Pons (tissue), 1 donor: Measurements from ENCODE around the gene CCDC88C.

ENCODE experiments used
- DNase-seq: peaks from one replicate; pipeline ENCODE4 v3.0.0-alpha.2; 2016; ENCODE audit warnings: low spot score

CCDC88C gene

DNA sequence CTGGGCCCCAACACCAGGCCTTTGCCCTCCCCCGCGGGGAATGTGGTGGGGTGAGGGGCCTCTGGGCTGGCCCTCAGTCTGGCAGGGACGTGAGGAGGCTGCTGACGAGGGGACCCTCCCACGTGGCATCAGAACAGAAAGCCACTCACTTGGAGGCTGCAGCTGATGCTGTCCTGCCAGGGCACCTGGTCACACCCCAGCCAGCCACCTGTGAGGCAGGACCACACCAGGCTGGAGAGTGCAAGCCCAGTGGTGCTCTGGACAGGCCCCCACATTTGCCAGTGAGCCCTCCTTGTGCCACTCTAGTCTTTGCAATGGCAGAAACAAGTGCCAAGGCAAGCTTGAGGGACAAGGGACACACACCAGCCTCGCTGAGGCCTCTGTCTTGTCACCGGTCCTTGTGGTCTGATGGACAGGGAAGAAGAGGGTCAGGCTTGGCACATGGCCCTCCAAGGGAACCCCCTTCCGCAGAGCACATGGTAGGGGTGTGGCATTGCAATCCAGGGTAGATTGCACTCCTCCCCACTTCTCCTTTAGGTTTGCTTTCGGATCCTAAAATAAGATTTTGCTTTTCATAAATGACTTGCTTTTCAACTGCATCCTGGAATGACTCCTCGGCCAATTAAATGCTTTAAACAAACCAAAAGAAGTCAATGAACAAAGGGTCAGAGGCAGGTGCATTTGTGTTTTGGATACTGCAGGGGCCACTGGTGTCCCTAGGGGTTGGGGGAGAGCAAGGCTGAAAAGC is 53.7 kb downstream of the CCDC88C start:
- DNase-seq = peak; percentile 22

DNA sequence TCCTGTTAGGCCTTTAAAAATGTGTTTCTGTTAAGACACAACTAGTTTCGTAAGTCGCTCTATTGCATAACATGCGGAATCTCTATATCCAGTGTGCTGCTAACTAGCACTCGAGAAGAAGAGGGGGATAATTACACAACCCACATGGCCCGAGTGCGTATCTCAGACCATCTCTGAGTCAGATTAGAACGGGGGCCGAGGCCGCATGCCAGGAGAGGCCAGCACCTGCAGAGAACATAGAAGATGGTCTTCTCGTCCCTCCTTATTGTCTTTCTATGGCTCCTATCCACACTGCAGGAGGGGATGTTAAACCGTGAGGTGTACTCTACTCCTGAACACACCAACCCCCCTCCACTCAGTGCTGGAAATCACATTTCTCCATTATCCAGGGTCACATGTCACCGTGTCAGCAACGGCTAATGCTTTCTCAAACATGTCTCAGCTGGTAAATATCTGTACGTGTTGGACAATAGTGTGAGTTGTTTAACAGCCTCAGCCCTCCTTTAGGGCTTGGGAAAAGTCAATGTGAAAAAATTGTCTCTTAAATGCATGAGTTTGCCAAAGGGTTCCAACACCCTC is 56.3 kb downstream of the CCDC88C start:
- no peak for DNase-seq

DNA sequence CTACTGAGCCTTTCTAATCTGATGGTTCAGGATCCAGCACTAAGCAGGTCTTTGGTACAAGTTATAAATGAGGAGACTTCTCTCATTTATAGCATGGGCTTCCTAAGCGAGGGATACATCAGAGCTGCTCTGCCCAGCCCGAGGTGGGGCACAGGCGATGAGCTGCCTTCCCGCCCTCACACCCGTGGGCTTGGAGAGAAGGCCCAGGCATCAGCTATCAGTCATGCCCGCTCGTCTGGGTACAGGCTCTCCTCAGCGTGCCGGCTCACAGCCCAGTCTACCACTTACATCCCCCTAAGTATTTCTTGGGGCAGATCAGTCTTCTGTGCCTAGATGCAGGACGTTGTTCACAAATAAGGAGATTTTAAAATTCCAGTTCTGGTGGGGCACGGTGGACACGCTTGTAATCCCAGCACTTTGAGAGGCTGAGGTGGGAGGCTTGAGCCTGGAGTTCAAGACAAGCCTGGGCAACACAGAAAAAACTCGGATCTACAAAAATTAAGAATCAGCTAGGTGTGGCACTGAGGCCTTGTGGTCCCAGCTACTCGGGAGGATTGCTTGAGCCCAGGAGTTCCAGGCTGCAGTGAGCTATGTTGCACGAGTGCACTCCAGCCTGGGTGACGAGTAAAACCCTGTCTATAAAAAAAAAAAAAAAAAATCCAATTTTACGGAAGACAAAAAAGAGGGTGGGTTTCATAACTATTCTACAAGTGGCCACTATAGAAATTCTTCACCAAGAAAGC is 57.0 kb downstream of the CCDC88C start:
- DNase-seq = no peak

DNA sequence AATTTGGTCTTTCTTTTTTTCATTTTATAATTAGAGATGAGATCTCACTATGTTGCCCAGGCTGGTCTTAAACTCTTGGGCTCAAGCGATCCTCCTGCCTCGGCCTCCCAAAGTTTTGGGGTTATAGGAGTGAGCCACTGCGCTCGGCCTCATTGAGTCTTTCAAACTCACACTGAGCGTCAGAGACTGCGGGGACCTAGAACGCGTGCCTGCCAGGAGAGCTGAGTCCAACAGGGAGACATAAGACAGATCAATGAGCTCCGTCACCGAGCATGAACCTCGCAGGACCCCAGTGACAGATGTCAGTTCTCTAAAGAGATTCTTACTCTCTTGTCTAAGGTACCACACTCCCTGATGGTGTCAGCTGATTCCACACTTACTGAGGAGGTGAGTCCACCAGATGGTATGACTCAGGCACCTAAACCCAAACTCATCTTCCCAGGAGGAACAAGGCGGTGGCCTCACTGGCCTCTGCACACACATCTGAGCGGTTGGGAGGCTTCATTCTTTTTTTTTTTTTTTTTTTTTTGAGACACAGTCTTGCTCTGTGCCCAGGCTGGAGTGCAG is 58.9 kb downstream of the CCDC88C start:
- no peak for DNase-seq

DNA sequence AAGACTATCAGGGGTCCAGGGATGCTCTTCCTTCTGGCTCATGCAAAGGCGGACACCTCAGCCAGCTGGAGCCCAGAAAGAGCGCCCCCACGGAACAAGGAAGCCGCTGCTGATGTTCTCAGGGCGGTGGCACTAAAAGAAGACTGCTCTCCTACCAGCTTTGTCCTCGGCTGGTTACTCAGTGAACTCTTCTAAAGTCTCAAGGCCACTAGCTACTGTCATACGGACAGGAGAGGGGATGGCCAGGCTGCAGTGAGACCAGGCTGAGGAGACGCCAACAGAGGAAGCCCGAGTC is 59.6 kb downstream of the CCDC88C start:
- DNase-seq = no peak

DNA sequence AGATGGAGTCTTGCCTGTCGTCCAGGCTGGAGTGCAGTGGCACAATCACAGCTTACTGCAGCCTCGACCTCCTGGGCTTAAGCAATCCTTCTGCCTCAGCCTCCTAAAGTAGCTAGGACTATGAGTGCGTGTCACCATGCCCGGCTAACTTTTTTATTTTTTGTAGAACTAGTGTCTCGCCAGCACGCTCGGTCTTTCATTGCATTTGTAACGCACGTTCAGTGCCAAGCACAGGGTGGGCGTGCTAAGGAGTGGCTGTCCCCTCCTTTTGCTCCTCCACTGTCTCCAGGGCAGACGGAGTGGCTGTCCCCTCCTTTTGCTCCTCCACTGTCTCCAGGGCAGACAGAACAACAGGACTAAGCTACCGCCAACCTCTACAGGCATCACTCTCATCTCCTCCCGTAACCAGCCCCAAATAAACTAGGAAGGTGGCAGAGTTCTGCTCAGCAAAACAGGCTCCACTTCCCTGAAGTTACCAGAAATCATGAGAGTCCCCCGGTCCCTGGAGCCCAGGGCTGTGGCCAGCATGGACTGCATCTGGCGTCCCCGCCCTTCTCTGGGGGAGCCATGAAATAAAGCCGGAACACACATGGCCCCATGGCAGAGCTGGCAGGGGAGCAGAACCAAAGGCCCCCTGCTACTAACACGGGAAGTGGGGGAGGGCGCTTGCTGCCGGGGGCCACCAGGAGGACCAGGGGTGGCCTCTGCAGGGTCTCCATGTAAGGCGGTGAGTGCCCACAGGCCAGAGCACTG is 60.2 kb downstream of the CCDC88C start:
- DNase-seq = no peak

DNA sequence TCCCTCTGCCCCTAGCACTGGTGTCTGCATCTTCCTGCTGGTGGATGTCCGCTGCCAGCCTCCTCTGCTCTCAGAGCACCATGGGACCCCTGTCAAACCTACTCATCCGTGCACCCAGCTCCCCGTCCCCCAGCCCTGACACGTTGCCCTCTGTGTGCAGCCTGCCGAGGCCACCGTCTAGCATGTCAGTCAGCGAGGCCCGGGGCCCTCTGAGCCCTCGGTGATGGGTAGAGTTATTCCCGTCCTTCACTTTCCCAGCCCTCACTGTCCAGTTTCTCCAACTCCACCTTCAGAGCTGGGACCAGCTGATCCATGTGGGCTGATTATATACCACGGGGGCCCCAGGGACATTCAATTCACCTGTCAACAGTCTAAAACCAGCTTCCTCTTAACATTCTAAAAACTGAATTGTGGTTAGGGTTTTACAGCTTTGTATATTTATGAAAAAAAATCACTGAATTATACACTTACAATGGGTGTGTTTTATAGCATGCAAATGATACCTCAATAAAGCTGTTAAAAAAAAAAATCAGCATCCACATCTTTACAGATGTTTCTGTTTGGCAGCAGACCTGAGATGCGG is 61.3 kb downstream of the CCDC88C start:
- no peak for DNase-seq

DNA sequence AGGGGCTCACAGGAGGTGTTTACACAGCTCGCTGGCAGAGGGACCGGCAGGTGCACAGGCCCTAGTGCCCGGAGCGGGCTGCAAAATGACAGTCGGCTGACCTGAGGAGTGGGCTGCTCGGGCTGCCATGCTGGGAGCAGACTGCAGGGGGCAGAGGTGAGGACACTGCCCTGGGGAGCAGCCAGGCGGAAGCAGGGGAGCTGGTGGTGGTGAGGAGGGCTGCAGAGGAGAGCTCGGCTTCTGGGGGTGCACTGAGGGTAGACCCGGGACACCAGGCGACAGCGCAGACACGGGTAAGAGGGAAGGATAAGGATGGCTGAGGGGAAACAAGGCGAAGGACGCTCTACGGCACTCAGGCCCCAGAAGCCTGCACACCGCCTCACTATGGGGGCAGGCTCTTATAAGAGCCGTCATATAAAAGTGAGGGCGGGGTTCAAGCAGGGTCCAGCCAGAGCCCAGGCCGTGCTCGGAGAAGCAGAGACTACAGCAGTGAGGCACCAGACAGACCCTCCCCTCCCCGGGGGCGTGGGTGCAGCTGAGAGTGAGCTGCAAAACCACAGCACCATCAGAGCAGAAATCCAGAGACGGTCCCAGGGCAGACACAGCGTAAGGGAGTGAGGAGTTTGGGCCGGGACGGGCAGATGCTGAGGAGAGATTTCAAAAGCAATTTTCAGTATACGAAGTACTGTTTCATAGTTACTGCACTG is 62.5 kb downstream of the CCDC88C start:
- DNase-seq = no peak

DNA sequence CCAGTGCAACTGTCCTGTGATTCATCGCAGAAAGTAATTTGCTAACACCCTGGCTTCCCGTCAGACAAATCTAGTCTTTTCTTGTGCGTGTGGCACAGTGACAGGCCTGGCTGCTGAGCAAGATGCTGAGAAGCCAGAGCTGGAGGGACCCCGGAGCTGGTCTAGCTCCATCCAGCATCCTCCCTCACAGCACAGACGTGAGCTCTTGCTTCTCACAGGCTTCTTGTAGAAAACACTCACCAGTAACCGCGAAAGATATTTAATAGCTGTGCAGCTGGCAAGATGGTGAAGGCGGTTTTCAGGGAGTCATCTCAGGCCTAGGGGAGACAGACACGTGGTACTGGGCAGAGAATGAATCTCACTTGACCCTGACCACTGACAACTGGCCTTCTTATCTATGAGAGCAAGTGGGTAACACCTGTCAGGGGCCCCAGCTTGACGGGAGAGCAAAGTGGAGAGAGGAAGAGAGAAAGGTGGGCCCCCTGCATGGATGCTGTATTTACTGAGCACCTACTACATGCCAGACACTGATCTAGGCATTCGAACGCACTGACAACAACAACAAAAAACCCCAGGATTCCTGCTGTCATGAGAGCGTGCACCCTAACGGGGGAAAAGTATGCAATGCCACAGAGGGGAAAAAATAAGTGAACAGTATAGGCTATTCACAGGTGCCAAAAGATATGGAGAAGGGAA is 63.3 kb downstream of the CCDC88C start:
- DNase-seq = no peak

DNA sequence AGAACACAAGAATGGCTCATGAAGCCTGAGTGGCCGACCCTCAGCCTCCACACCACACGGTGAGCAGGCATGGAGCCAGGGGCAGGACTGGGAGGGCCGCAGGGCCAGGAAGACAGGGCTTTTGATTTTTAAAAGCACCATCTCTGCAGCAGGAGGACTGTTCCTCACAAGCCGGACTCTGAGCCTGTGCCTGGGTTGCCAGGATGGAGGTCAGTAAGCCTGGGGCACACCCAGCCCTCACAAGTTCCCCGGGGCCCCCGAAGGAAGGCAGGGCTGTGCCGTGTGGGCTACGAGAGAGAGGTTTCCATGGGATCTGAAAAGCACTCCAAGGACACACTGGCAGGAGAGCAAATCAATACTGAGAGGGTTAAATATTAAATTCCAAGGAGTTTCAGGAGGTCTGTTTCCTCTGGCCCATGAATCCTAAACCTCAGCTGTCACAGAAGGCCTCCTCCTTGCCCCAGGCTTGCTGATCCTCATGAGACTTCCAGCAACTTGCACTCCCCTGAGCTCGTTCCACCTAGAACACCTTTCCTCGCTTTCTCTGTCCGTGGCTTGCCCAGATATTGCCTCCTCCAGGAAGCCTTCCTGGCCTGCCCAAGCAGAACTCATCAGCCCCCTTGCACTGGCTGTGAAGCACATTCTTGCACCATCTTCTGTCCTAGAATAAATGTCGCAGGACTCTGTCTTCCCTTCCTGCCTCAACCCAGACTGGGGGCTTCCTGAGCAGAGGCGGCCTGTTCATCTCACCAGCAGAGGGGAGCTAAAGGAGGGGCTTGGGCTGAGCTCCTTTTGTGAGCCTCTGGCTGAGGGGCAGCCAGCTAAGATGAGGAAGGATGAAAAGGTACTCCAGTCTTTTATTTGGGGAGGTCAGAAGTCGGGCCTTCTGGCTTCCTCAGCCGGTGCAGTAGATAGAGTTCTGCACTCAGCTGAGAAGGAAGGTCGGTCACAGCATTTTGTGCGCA is 64.6 kb downstream of the CCDC88C start:
- no peak for DNase-seq

DNA sequence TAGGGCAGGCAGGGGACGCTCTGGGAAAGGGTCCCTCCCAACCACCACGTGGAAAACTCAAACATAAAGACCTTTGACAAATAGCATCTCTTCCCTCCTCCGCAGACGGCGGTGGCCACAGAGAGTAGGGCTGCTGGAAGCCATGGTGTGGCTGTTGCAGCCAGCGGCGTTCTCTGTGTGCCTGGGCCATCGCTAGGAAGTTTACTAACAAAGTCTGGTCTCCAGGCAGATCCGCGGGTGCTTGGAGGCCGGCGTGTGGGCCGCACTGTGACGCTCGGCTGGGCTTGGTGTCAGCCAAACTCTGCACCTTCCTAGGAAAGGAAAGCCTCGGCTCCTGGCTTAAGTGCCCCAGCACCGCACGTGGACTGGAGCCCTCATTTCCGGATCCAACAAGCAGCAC is 65.6 kb downstream of the CCDC88C start:
- DNase-seq = no peak

DNA sequence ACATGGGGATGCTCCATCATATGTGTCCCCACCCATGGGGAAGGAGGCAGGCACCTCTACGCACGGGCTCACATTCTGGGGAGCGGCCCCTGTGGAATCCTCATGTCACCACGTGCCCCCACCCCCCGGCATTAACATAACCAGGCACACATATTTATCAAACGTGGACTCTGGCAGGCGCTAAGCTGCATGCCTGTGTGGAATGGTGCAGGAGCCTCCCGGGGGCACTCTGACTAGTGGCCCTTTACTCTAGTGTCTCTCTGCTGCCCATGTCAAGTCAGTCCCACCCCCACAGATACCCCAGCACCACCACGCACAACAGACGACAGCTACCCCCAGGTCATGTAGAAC is 66.1 kb downstream of the CCDC88C start:
- DNase-seq = no peak

DNA sequence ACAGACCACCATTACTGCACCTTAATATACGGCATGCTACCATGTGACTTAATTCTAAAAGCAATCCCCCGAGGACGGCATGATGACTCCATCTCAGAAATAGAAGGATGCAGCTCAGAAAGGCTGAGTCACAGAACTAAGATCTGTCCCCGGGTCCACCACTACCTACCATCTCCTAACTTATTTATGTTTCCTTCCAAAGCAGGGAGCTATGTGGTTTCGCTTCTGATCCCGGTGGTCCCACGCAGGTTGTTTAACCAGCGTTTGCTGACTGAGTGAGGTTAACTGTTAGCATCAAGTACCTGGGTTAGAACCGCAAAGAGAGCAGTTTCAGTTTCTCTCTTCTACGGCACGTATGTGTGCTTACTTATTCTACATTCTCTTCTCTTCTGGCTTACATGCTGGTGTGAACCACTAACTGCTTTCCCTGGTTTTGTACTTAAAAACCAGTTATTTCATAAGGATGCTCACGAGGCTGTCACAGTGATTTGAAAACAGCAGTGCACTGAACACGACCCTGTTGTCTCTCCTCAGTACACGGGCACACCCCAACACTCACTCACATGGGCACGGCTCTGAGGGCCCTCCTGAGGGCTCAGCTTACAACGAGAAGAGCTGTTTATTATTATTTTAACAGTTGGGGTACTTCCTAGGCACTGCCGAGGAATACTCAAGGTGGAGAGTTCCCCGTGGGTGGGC is 66.7 kb downstream of the CCDC88C start:
- no peak for DNase-seq

DNA sequence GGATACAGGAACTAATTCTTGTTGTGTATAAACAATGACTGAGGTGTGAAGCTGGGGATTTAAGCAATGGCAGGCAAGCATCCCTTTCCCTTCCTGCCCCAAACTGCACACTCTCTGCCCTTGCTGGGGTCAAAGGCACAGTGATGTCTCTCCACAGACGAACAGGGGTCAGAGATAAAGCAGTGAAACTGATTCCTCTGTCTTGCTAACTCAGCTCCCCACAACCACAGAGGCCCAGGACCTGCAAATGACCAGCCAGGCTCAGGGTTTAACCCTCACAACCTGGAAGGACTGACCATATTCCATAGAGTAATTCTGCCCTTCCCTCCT is 67.2 kb downstream of the CCDC88C start:
- no peak for DNase-seq

DNA sequence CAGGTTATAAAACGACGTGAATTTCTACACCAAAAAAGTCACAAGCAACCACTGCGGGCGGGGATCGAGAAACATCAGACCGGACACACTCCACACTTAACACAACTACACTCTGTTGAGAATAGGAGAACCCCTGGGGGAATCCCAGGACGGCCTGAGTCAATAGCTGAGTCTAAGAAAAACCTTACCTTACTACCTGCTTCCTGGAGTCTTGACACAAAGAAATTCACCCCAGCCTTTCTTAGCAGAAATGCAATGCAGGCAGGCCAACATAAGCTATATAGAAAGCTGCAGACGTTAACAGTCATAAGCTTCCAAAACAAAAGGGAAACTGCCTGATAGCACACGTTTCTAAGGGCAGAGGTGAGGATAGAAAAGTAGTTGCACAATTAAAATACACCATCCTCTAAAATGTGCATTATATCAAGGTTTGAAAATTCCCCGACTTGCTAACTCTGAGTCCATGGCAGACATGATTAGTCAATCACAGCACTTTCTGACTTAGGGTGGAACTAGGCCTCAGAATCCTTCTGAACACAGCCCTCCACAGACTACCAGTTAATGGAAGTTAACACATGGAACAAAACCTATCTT is 68.0 kb downstream of the CCDC88C start:
- DNase-seq = no peak

DNA sequence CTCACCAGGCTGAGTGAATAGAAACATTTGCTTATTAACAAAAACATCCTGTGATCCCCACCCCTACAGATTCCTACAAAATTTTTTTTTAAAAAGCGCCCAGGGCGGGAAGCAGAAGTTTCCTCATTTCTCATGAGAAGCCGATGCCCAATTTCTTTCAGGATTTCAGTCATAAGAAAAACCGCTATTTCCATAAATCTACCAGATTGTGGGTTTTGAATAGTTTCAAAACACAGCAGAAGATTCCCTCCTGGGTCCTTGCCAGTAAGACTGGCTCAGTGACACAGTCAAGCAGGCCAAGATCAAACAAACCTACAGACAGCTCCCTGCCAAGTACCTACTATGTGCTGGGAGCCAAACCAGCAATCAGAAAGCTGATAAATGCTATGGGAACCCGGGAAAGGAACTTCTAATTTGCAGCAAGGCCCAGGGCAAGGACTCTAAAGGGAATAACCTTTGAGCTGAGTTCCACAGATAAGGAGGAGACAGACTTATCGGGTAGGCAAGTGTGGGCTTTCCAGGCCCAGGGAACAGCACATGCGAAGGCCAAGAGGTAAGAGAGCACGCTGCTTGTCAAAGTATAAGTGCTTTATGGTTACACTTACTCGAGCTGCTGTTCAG is 68.7 kb downstream of the CCDC88C start:
- DNase-seq = no peak

DNA sequence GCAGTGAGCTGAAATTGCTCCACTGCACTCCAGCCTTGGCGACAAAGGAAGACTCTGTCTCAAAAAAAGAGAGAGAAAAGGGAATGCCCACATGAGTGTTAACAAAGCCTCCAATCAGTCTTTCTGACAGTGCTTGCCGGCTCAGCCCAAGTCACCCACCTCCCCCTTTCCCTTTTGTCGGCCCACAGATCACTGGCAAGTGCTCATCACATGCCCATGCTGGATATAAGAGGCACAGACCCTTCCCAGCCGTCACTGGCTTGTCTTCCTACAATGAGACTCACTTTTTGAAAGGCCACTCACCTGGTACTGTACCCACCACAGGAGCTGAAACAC is 70.8 kb downstream of the CCDC88C start:
- DNase-seq = peak; percentile 11

DNA sequence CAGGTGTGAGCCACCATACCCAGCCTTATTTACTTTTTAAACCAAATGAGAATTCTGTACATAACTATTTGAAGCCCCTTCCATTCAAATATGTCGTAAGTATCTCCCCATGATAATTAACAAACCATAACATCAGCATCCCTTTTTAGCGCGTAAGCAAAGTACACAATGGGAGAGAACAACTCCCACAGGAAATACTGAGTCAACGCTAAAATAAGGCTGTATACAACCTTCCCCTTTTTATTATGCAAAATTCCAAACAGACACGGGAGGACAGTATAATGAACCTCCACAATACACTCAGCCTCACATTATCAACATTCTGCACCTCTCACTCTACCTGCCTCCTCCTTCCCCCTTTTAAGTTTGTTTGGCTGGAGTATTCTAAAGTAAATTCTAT is 73.5 kb downstream of the CCDC88C start:
- no peak for DNase-seq

DNA sequence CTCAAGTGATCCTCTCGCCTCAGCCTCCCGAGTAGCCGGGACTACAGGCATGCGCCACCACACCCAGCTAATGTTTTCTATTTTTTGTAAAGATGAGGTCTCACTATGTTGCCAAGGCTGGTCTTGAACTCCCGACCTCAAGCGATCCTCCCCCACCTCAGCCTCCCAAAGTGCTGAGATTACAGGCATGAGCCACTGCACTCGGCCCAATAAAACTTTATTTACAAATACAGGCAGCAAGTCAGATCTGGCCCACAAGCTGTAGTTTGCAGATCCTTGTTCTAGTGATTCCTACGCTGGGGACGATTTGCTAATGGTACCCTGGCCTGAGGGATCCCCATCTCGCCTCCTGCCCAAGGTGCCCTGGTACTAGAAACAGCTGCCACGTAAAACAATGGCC is 74.6 kb downstream of the CCDC88C start:
- DNase-seq = no peak
